Activated CD4-positive, alpha-beta T cell treated with anti-CD3 and anti-CD28 coated beads for 24 hours (primary cell): Measurements from ENCODE around the gene SLC4A4.

Source experiments
- DNase-seq, 2 donors: peaks; one replicate each; pipeline ENCODE4 v3.0.0-alpha.2; 2020; ENCODE audit warnings: low read depth in 2 of 2

SLC4A4 gene

GRCh38 chr4:71356924-71357663 is 18.3 kb downstream of the SLC4A4 start:
- no peak for DNase-seq

- no peak for DNase-seq
Measured at GRCh38 chr4:71360844-71361243, 22.0 kb downstream of the SLC4A4 start.

- no peak for DNase-seq
Measured at GRCh38 chr4:71361476-71361875, 22.7 kb downstream of the SLC4A4 start.

- DNase-seq = no peak
Measured at GRCh38 chr4:71366766-71367165, 27.9 kb downstream of the SLC4A4 start.

GRCh38 chr4:71367546-71367945 is 28.7 kb downstream of the SLC4A4 start:
- no peak for DNase-seq

- no peak for DNase-seq
Measured at GRCh38 chr4:71368906-71369305, 30.1 kb downstream of the SLC4A4 start.

- DNase-seq = no peak
Measured at GRCh38 chr4:71369536-71369935, 30.7 kb downstream of the SLC4A4 start.

- DNase-seq = no peak
Measured at GRCh38 chr4:71375494-71375893, 36.7 kb downstream of the SLC4A4 start.

- DNase-seq = no peak
Measured at GRCh38 chr4:71377561-71377960, 38.7 kb downstream of the SLC4A4 start.

GRCh38 chr4:71379126-71379525 is 40.3 kb downstream of the SLC4A4 start:
- no peak for DNase-seq

- DNase-seq = no peak
Measured at GRCh38 chr4:71380788-71381187, 42.0 kb downstream of the SLC4A4 start.

- no peak for DNase-seq
Measured at GRCh38 chr4:71382125-71382899, 43.5 kb downstream of the SLC4A4 start.

GRCh38 chr4:71382900-71383560 is 44.2 kb downstream of the SLC4A4 start:
- DNase-seq = no peak

GRCh38 chr4:71383984-71384383 is 45.2 kb downstream of the SLC4A4 start:
- no peak for DNase-seq

GRCh38 chr4:71389149-71389827 is 50.5 kb downstream of the SLC4A4 start:
- no peak for DNase-seq

- DNase-seq = no peak
Measured at GRCh38 chr4:71392109-71392508, 53.3 kb downstream of the SLC4A4 start.

GRCh38 chr4:71396382-71396781 is 57.6 kb downstream of the SLC4A4 start:
- no peak for DNase-seq

GRCh38 chr4:71400810-71401209 is 62.0 kb downstream of the SLC4A4 start:
- no peak for DNase-seq

GRCh38 chr4:71402616-71403015 is 63.8 kb downstream of the SLC4A4 start:
- DNase-seq = no peak

GRCh38 chr4:71404049-71404448 is 65.2 kb downstream of the SLC4A4 start:
- no peak for DNase-seq

GRCh38 chr4:71405791-71406190 is 67.0 kb downstream of the SLC4A4 start:
- DNase-seq = no peak

GRCh38 chr4:71406459-71406963 is 67.7 kb downstream of the SLC4A4 start:
- DNase-seq = no peak
